DOHH2 (cell line): ENCODE results near the gene FAT4.

Experiments
- CTCF ChIP-seq: fragments of 200-600 bp; sonication (generic); IDR thresholded peaks from one replicate; pipeline ENCODE4 v1.5.1; 2014; ENCODE audit warnings: antibody characterized with exemption, mild to moderate bottlenecking, low read depth, low read length; ENCODE audit not compliant: poor library complexity, severe bottlenecking
- EZH2phosphoT487 ChIP-seq: fragments of 200-600 bp; sonication (generic); IDR thresholded peaks from 2 replicates; pipeline ENCODE4 v1.6.1; 2017; ENCODE audit warnings: borderline replicate concordance, mild to moderate bottlenecking, antibody characterized with exemption, low read length, moderate library complexity, mixed read lengths

- TF ChIP-seq CTCF = no peak
- TF ChIP-seq EZH2phosphoT487 = no peak
Observed at GRCh38 chr4:125316791-125317524, 2.2 kb downstream of the FAT4 start.
